OCI-LY1 (cell line): Measurements from ENCODE around the gene VGLL3.

Experiments
- H2AFZ ChIP-seq: fragments of 200-600 bp; sonication (generic), shearing (Covaris generic); 2 replicates; pipeline ENCODE4 v1.6.0; 2014; ENCODE audit warnings: antibody characterized with exemption, mild to moderate bottlenecking, low read length
- H3F3A ChIP-seq: fragments of 200-600 bp; sonication (generic), shearing (Covaris generic); 2 replicates; pipeline ENCODE4 v1.6.0; 2014; ENCODE audit warnings: mild to moderate bottlenecking, antibody characterized with exemption, low read length, moderate library complexity; ENCODE audit not compliant: insufficient read depth
- H3K27ac ChIP-seq: fragments of 200-600 bp; sonication (generic); 2 replicates; pipeline ENCODE4 v1.5.1; 2014; ENCODE audit warnings: low read length, mixed run types, mild to moderate bottlenecking, low read depth; ENCODE audit not compliant: poor library complexity, severe bottlenecking
- H3K27me3 ChIP-seq: fragments of 200-600 bp; sonication (generic); 2 replicates; pipeline ENCODE4 v1.6.0; 2014; ENCODE audit warnings: antibody characterized with exemption, mild to moderate bottlenecking, low read length, moderate library complexity; ENCODE audit not compliant: insufficient read depth
- H3K36me3 ChIP-seq: fragments of 200-600 bp; sonication (generic); 2 replicates; pipeline ENCODE4 v1.6.1; 2014; ENCODE audit warnings: mild to moderate bottlenecking, antibody characterized with exemption, low read length, moderate library complexity, mixed read lengths; ENCODE audit not compliant: insufficient read depth
- H3K4me1 ChIP-seq: fragments of 200-600 bp; sonication (generic); 2 replicates; pipeline ENCODE4 v1.5.1; 2014; ENCODE audit warnings: mild to moderate bottlenecking, low read length, moderate library complexity; ENCODE audit not compliant: insufficient read depth, severe bottlenecking
- H3K4me2 ChIP-seq: fragments of 200-600 bp; sonication (generic), shearing (Covaris generic); 2 replicates; pipeline ENCODE4 v1.6.1; 2014; ENCODE audit warnings: low read length
- H3K4me3 ChIP-seq: fragments of 200-600 bp; sonication (generic); 2 replicates; pipeline ENCODE4 v1.5.1; 2014; ENCODE audit warnings: low read length, low read depth, mild to moderate bottlenecking, mixed read lengths; ENCODE audit not compliant: poor library complexity, severe bottlenecking
- H3K79me2 ChIP-seq: fragments of 200-600 bp; shearing (Covaris generic); 2 replicates; pipeline ENCODE4 v1.6.1; 2016; ENCODE audit warnings: mixed run types, low read length, mixed read lengths; ENCODE audit not compliant: insufficient read depth
- H3K9ac ChIP-seq: fragments of 200-600 bp; sonication (generic), shearing (Covaris generic); 2 replicates; pipeline ENCODE4 v1.6.1; 2014; ENCODE audit warnings: mild to moderate bottlenecking, low read length, mixed read lengths
- H3K9me2 ChIP-seq: fragments of 200-600 bp; sonication (generic), shearing (Covaris generic); 2 replicates; pipeline ENCODE4 v1.6.1; 2014; ENCODE audit warnings: low read depth, mild to moderate bottlenecking, low read length, mixed read lengths
- H3K9me3 ChIP-seq: fragments of 200-600 bp; shearing (Covaris generic); 2 replicates; pipeline ENCODE4 v1.6.1; 2014; ENCODE audit warnings: low read length, mixed read lengths
- H4K20me1 ChIP-seq: fragments of 200-600 bp; sonication (generic), shearing (Covaris generic); 2 replicates; pipeline ENCODE4 v1.6.0; 2016; ENCODE audit warnings: mild to moderate bottlenecking, low read length; ENCODE audit not compliant: insufficient read depth
- EZH2 ChIP-seq: fragments of 200-600 bp; sonication (generic), shearing (Covaris generic); IDR thresholded peaks from 2 replicates; pipeline ENCODE4 v1.8.0; 2017; ENCODE audit warnings: borderline replicate concordance, mixed run types, mild to moderate bottlenecking, antibody characterized with exemption, low read length, moderate library complexity, mixed read lengths
- TF ChIP-seq, protein P1 (sequence below): fragments of 200-600 bp; sonication (generic), shearing (Covaris generic); IDR thresholded peaks from 2 replicates; pipeline ENCODE4 v1.5.1; 2017; ENCODE audit warnings: mild to moderate bottlenecking, antibody characterized with exemption, low read length, moderate library complexity, mixed read lengths

VGLL3 gene

DNA sequence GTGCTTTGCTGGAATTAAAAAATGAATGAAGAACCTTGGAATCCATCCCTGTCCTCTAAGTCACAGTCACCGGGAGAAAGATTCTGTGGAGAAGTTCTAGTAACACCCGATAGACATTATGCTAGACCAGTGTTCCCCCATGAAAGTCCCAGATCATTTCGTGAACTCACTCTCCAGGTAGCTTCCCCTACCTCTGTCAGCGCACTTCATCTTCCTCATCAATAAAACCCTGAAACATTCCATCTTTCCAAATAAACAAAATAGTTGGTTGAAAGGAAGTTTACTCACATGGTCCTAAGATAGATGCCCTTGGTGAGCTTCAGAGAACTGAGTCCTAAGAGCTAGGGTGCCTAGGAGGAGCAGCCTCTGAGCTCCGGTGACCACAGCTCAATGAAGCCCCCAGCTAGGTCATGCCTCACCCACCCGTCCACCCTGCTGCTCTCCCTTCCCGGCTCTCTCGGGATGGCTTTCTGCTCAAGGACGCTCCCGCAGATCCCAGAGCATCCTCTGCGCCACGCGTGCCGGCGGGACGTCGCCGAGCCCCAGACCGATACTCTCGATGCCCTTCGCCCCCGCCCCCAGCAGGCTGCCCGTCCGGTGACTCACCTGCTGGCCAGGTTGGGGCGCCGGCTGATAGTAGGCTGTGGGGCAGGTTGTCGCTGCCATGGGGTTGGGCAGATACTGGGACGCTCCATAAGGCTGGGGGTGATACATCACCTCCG is 776 bp downstream of the VGLL3 start:
- no peaks in the 10 kb centered on the region for H3K36me3 ChIP-seq
- no peak overlapping the region for H3K4me2 ChIP-seq
- H3K9ac ChIP-seq = no peak overlapping the region
- H3F3A ChIP-seq = no peaks in the 10 kb centered on the region
- H3K79me2 ChIP-seq = no peaks in the 10 kb centered on the region
- no peak overlapping the region for H2AFZ ChIP-seq
- H3K9me3 ChIP-seq = no peaks in the 10 kb centered on the region
- no peak overlapping the region for H3K27ac ChIP-seq
- no peaks in the 10 kb centered on the region for H4K20me1 ChIP-seq
- no peaks in the 10 kb centered on the region for H3K4me1 ChIP-seq
- TF ChIP-seq EZH2 = no peak
- TF ChIP-seq, protein P1, sequence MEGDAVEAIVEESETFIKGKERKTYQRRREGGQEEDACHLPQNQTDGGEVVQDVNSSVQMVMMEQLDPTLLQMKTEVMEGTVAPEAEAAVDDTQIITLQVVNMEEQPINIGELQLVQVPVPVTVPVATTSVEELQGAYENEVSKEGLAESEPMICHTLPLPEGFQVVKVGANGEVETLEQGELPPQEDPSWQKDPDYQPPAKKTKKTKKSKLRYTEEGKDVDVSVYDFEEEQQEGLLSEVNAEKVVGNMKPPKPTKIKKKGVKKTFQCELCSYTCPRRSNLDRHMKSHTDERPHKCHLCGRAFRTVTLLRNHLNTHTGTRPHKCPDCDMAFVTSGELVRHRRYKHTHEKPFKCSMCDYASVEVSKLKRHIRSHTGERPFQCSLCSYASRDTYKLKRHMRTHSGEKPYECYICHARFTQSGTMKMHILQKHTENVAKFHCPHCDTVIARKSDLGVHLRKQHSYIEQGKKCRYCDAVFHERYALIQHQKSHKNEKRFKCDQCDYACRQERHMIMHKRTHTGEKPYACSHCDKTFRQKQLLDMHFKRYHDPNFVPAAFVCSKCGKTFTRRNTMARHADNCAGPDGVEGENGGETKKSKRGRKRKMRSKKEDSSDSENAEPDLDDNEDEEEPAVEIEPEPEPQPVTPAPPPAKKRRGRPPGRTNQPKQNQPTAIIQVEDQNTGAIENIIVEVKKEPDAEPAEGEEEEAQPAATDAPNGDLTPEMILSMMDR = no peak
- no peaks in the 10 kb centered on the region for H3K9me2 ChIP-seq
- no peaks in the 10 kb centered on the region for H3K27me3 ChIP-seq
- no peak overlapping the region for H3K4me3 ChIP-seq

DNA sequence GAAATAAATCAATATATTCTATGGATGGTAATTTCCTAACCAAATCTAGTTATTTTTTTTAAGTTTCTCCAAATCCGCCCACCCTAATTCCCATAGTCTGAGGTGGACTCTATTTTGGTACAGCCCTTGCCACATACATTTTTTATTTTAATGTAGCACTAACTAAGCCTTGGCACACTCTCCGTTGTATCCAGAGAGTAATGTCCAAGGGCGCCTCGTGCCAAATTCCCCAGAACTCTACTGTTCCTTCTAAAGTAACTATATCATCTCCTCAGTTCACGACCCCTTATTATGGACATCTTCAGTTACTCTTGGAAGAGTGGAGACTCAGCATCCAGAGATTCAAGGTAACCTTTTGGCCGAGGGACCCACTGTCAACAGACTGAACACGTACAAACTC is 1.3 kb downstream of the VGLL3 start:
- no peak overlapping the region for H3K9ac ChIP-seq
- no peaks in the 10 kb centered on the region for H3K4me1 ChIP-seq
- no peaks in the 10 kb centered on the region for H3K9me3 ChIP-seq
- no peaks in the 10 kb centered on the region for H4K20me1 ChIP-seq
- H3K79me2 ChIP-seq = no peaks in the 10 kb centered on the region
- no peaks in the 10 kb centered on the region for H3K9me2 ChIP-seq
- no peaks in the 10 kb centered on the region for H3K36me3 ChIP-seq
- TF ChIP-seq, protein P1 = no peak
- TF ChIP-seq EZH2 = no peak
- no peaks in the 10 kb centered on the region for H3K27me3 ChIP-seq
- no peak overlapping the region for H3K4me3 ChIP-seq
- H3K4me2 ChIP-seq = no peak overlapping the region
- no peak overlapping the region for H2AFZ ChIP-seq
- H3K27ac ChIP-seq = no peak overlapping the region
- no peaks in the 10 kb centered on the region for H3F3A ChIP-seq

DNA sequence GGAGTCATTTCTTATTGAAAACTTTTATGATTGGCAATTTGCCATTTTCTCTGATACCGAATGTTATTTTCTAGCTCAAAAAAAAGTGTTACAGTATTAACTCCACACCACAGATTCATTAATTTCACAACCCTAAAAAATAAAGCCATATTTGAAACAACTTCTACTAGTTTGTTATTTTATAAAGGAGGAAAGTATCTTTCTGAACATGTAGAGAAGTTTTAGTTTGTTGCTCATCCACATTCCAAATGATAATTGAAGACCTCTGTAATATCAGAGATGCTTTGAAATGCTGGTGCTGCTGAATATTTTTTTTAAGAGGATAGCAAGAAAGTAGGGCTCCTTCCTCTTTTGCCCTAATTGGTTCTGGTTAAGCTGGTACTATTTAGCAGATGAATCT is 1.9 kb downstream of the VGLL3 start:
- H2AFZ ChIP-seq = no peak overlapping the region
- H4K20me1 ChIP-seq = no peaks in the 10 kb centered on the region
- H3K4me3 ChIP-seq = no peak overlapping the region
- no peaks in the 10 kb centered on the region for H3F3A ChIP-seq
- H3K27ac ChIP-seq = no peak overlapping the region
- H3K9me2 ChIP-seq = no peaks in the 10 kb centered on the region
- H3K27me3 ChIP-seq = no peaks in the 10 kb centered on the region
- TF ChIP-seq, protein P1 = no peak
- no peak for TF ChIP-seq EZH2
- no peaks in the 10 kb centered on the region for H3K79me2 ChIP-seq
- no peak overlapping the region for H3K4me2 ChIP-seq
- no peaks in the 10 kb centered on the region for H3K4me1 ChIP-seq
- H3K9ac ChIP-seq = no peak overlapping the region
- no peaks in the 10 kb centered on the region for H3K36me3 ChIP-seq
- H3K9me3 ChIP-seq = no peaks in the 10 kb centered on the region
